Astrocyte (in vitro differentiated cells and primary cell): Measurements from ENCODE around the gene ZW10. TPM values are rescaled to one million over a fixed set of nuclear protein-coding genes. Genes with fewer than 3 reads are reported as not detected.

Experiments used
- DNase-seq: peaks from one replicate; pipeline ENCODE4 v3.0.0-alpha.2; 2010; ENCODE audit warnings: low read depth
- FAIRE-seq: peaks from 2 replicates; lab custom pipeline; 2011; peaks lifted over from hg19 to GRCh38; lab: Jason Lieb, UNC
- H2AFZ ChIP-seq: 2 replicates; pipeline ENCODE4 v1.6.0; 2012; ENCODE audit warnings: low read depth, low read length, inconsistent platforms
- H3K27ac ChIP-seq: 2 replicates; pipeline ENCODE4 v1.5.1; 2011; ENCODE audit warnings: low read depth, low read length, inconsistent platforms
- H3K27me3 ChIP-seq: 2 replicates; pipeline ENCODE4 v1.6.0; 2011; ENCODE audit warnings: low read length, inconsistent platforms; ENCODE audit not compliant: insufficient read depth
- H3K36me3 ChIP-seq: 2 replicates; pipeline ENCODE4 v1.5.1; 2011; ENCODE audit warnings: low read length, inconsistent platforms; ENCODE audit not compliant: insufficient read depth
- H3K4me1 ChIP-seq: 2 replicates; pipeline ENCODE4 v1.5.1; 2011; ENCODE audit warnings: low read length, inconsistent platforms; ENCODE audit not compliant: insufficient read depth
- H3K4me2 ChIP-seq: 2 replicates; pipeline ENCODE4 v1.6.0; 2012; ENCODE audit warnings: low read length, inconsistent platforms
- H3K4me3 ChIP-seq: 2 replicates; pipeline ENCODE4 v1.5.1; 2011; ENCODE audit warnings: low read depth, mild to moderate bottlenecking, low read length, inconsistent platforms; ENCODE audit not compliant: insufficient read depth
- H3K79me2 ChIP-seq: 2 replicates; pipeline ENCODE4 v1.6.0; 2012; ENCODE audit warnings: mild to moderate bottlenecking, low read length, inconsistent platforms; ENCODE audit not compliant: insufficient read depth
- H3K9ac ChIP-seq: 2 replicates; pipeline ENCODE4 v1.6.0; 2012; ENCODE audit warnings: mild to moderate bottlenecking, low read length, inconsistent platforms
- H3K9me3 ChIP-seq: 2 replicates; pipeline ENCODE4 v1.5.1; 2012; ENCODE audit warnings: low read depth, mild to moderate bottlenecking, low read length, inconsistent platforms; ENCODE audit not compliant: insufficient read depth
- H4K20me1 ChIP-seq: 2 replicates; pipeline ENCODE4 v1.6.0; 2012; ENCODE audit warnings: low read length, inconsistent platforms; ENCODE audit not compliant: insufficient read depth
- H3K27ac Mint-ChIP-seq: one replicate; pipeline ENCODE4 v1.8.0; 2021; ENCODE audit warnings: mild to moderate bottlenecking, mixed read lengths; ENCODE audit not compliant: unreplicated experiment
- H3K27me3 Mint-ChIP-seq: one replicate; pipeline ENCODE4 v1.8.0; 2021; ENCODE audit warnings: low read depth, mixed read lengths; ENCODE audit not compliant: unreplicated experiment
- H3K36me3 Mint-ChIP-seq: one replicate; pipeline ENCODE4 v1.8.0; 2021; ENCODE audit warnings: low read depth, mixed read lengths; ENCODE audit not compliant: unreplicated experiment
- H3K4me1 Mint-ChIP-seq: one replicate; pipeline ENCODE4 v1.8.0; 2021; ENCODE audit warnings: low read depth, mixed read lengths; ENCODE audit not compliant: unreplicated experiment
- H3K4me3 Mint-ChIP-seq: one replicate; pipeline ENCODE4 v1.8.0; 2021; ENCODE audit warnings: mild to moderate bottlenecking, moderate library complexity, mixed read lengths; ENCODE audit not compliant: unreplicated experiment
- H3K9me3 Mint-ChIP-seq: one replicate; pipeline ENCODE4 v1.8.0; 2021; ENCODE audit warnings: mild to moderate bottlenecking, mixed read lengths; ENCODE audit not compliant: unreplicated experiment
- CTCF ChIP-seq: IDR thresholded peaks from 2 replicates; pipeline ENCODE4 v1.5.1; 2011; ENCODE audit warnings: low read depth, mild to moderate bottlenecking, inconsistent platforms, low read length, moderate library complexity; ENCODE audit not compliant: insufficient read depth
- EZH2 ChIP-seq: IDR thresholded peaks from 2 replicates; pipeline ENCODE4 v1.6.1; 2012; ENCODE audit warnings: mild to moderate bottlenecking, low read length, inconsistent platforms; ENCODE audit not compliant: insufficient read depth
- total RNA-seq: library from RNA; stranded (reverse); gene quantifications from 2 replicates; pipeline ENCODE4 v1.2.1, GENCODE V29; 2021

Gene ZW10
- total RNA-seq, 1 donor from 2014 or later, result 17.9 TPM

- DNase-seq (no peak), FAIRE-seq (no peak)
- TF ChIP-seq CTCF, result no peak
- no peak for TF ChIP-seq EZH2
- H3K4me1 Mint-ChIP-seq, result peaks cover 20% of the 10 kb centered on the region
- no peak overlapping the region for H2AFZ ChIP-seq
- H3K27ac ChIP-seq, result no peak overlapping the region
- peaks cover 14% of the 10 kb centered on the region for H3K36me3 Mint-ChIP-seq
- no peaks in the 10 kb centered on the region for H4K20me1 ChIP-seq
- H3K9me3 ChIP-seq, result no peaks in the 10 kb centered on the region
- H3K27ac Mint-ChIP-seq, result peak overlapping the region; percentile 59
- H3K36me3 ChIP-seq, result no peaks in the 10 kb centered on the region
- H3K4me2 ChIP-seq, result no peak overlapping the region
- no peak overlapping the region for H3K4me3 Mint-ChIP-seq
- H3K4me3 ChIP-seq, result no peak overlapping the region
- no peaks in the 10 kb centered on the region for H3K4me1 ChIP-seq
- no peaks in the 10 kb centered on the region for H3K27me3 Mint-ChIP-seq
- H3K27me3 ChIP-seq, result no peaks in the 10 kb centered on the region
- H3K9ac ChIP-seq, result no peak overlapping the region
- no peaks in the 10 kb centered on the region for H3K79me2 ChIP-seq
- H3K9me3 Mint-ChIP-seq, result no peaks in the 10 kb centered on the region
These were observed 44.1 kb upstream of the ZW10 start for GRCh38 chr11:113817626-113818025.

- H3K4me1 Mint-ChIP-seq, result peaks cover 22% of the 10 kb centered on the region
- no peak overlapping the region for H3K4me3 Mint-ChIP-seq
- H3K27me3 Mint-ChIP-seq, result no peaks in the 10 kb centered on the region
- Histone ChIP-seq H3K4me1 (no peaks in the 10 kb centered on the region), H3K9me3 (no peaks in the 10 kb centered on the region), H3K9ac (no peak overlapping the region), H4K20me1 (no peaks in the 10 kb centered on the region), H3K4me3 (no peak overlapping the region), H3K4me2 (no peak overlapping the region), H3K36me3 (peaks cover 5% of the 10 kb centered on the region), H3K27ac (no peak overlapping the region), H3K27me3 (no peaks in the 10 kb centered on the region), H3K79me2 (no peaks in the 10 kb centered on the region), H2AFZ (no peak overlapping the region)
- H3K9me3 Mint-ChIP-seq, result no peaks in the 10 kb centered on the region
- peaks cover 15% of the 10 kb centered on the region for H3K36me3 Mint-ChIP-seq
- DNase-seq (peak; percentile 6), FAIRE-seq (no peak)
- TF ChIP-seq CTCF, result no peak
- H3K27ac Mint-ChIP-seq, result peak overlapping the region; percentile 59
These were observed 43.7 kb upstream of the ZW10 start for GRCh38 chr11:113817162-113817561.

GRCh38 chr11:113814181-113814580 is 40.7 kb upstream of the ZW10 start:
- H3K27me3 Mint-ChIP-seq, result no peaks in the 10 kb centered on the region
- no peak overlapping the region for H3K4me2 ChIP-seq
- H3K9ac ChIP-seq, result no peak overlapping the region
- no peak overlapping the region for H3K4me3 Mint-ChIP-seq
- H3K4me1 Mint-ChIP-seq, result peaks cover 22% of the 10 kb centered on the region
- H3K9me3 ChIP-seq, result no peaks in the 10 kb centered on the region
- no peaks in the 10 kb centered on the region for H4K20me1 ChIP-seq
- H3K79me2 ChIP-seq, result no peaks in the 10 kb centered on the region
- no peaks in the 10 kb centered on the region for H3K4me1 ChIP-seq
- FAIRE-seq, result no peak
- H2AFZ ChIP-seq, result no peak overlapping the region
- DNase-seq, result no peak
- H3K36me3 Mint-ChIP-seq, result peaks cover 8% of the 10 kb centered on the region
- no peak overlapping the region for H3K4me3 ChIP-seq
- peaks cover 5% of the 10 kb centered on the region for H3K36me3 ChIP-seq
- TF ChIP-seq CTCF (no peak), EZH2 (no peak)
- no peaks in the 10 kb centered on the region for H3K27me3 ChIP-seq
- no peak overlapping the region for H3K27ac ChIP-seq
- no peaks in the 10 kb centered on the region for H3K9me3 Mint-ChIP-seq
- no peak overlapping the region for H3K27ac Mint-ChIP-seq
